Activated naive CD8-positive, alpha-beta T cell treated with anti-CD3 and anti-CD28 coated beads, Interleukin-2, amount 10 ng/mL, durations not matched to agents 7 days and 5 days (primary cell): Measurements from ENCODE around the gene ITPR2. TPM values are rescaled to one million over a fixed set of nuclear protein-coding genes. Genes with fewer than 3 reads are reported as not detected.

Experiments
- ATAC-seq: fragments of 150-1000 bp; cut with Tn5 transposase; one replicate; pipeline ENCODE4 v1.10.0; 2021; ENCODE audit warnings: low read depth, moderate library complexity
- POLR2A ChIA-PET: fragments of 350-600 bp; sonication (Branson Sonifier 250); formaldehyde crosslinking; loops from one replicate; lab custom pipeline; 2021; ENCODE audit warnings: antibody characterized with exemption; lab: Charles Lee
- DNase-seq: peaks from one replicate; pipeline ENCODE4 v3.0.0; 2021
- H3K27ac Mint-ChIP-seq: one replicate; pipeline ENCODE4 v1.8.0; 2022; ENCODE audit warnings: mild to moderate bottlenecking, mixed read lengths
- H3K27me3 Mint-ChIP-seq: one replicate; pipeline ENCODE4 v1.8.0; 2022; ENCODE audit warnings: mild to moderate bottlenecking, moderate library complexity, mixed read lengths
- H3K36me3 Mint-ChIP-seq: one replicate; pipeline ENCODE4 v1.8.0; 2021; ENCODE audit warnings: mild to moderate bottlenecking, mixed read lengths
- H3K4me1 Mint-ChIP-seq: one replicate; pipeline ENCODE4 v1.8.0; 2021; ENCODE audit warnings: mixed read lengths
- H3K4me3 Mint-ChIP-seq: one replicate; pipeline ENCODE4 v1.8.0; 2022; ENCODE audit warnings: mild to moderate bottlenecking, moderate library complexity, mixed read lengths
- H3K9me3 Mint-ChIP-seq: one replicate; pipeline ENCODE4 v1.8.0; 2021; ENCODE audit warnings: mixed read lengths
- total RNA-seq, 2 experiments: library from RNA; stranded (reverse); gene quantifications; one replicate each; pipeline ENCODE4 v1.2.3, GENCODE V29; 2021

ITPR2 gene
- total RNA-seq, 2 experiments from 2014 or later: 43.3 to 43.5 TPM

DNA sequence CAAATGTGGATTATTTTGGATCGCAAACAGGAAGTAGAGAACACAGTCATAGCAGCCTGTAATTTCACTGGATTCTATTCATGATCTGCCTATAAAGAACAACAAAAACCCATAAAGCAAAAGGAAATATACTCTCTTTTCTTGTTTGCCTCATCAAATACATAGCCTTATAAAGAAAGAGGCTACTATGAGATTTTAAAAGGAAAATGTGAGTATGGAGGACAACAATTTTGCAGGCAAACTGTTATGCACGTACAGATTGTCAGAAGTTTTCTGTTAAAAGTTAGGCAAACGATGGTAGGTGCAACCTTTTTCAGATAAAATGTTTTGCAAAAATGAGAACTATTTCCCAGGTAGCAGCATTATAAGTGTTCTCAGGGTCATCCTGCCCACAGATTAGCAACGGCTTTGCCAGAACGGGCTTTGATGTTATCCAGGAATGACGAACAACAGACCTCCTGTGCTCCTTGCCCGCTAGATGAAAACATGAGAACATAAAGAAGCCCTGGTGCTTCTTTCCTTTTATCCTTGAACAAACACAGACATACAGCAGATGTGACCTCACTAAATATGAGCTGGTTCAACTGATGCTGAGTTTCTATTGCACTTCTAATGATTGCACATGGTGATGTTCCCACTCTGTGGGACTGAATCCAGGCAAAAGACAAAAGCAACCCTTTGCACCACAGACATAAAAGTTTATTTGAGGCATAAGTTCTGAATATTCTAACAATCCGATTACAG, 88.1 kb downstream of the ITPR2 start:
- peaks cover 22% of the 10 kb centered on the region for H3K36me3 Mint-ChIP-seq
- POLR2A ChIA-PET: no interaction called here
- peaks cover 35% of the 10 kb centered on the region for H3K4me1 Mint-ChIP-seq
- H3K9me3 Mint-ChIP-seq: peaks cover 1% of the 10 kb centered on the region
- no peak overlapping the region for H3K27ac Mint-ChIP-seq
- DNase-seq (no peak), ATAC-seq (no peak)
- no peaks in the 10 kb centered on the region for H3K27me3 Mint-ChIP-seq
- H3K4me3 Mint-ChIP-seq: no peak overlapping the region

DNA sequence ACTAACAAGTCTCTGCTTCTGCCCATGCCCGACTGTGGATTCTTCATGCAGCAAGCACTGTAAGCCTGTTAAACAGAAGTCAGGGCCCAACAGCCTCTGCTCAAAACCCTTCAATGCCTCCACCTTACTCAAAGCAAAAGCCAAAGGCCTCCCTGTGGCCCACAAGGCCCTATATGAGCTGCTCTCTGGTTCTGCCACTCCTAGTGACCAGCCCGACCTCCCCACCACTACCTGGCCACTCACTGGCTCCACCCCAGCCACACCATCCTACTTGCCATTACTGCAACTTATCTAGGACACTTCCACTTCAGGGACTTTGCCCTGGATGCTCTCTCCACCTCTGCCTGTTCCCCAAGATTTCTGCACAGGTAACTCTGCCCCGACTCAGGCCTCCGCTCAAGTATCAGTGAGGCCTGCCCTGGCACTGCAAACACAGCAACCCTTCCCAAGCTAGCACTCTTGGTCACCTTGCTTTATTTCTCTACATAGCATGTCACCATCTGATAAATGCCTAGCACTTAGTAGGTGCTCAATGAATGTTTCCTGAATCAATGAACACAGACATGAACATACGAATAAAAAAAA, 88.9 kb downstream of the ITPR2 start:
- Mint-ChIP-seq H3K4me3 (no peak overlapping the region), H3K4me1 (peaks cover 29% of the 10 kb centered on the region), H3K9me3 (peaks cover 4% of the 10 kb centered on the region), H3K27me3 (no peaks in the 10 kb centered on the region), H3K27ac (no peak overlapping the region), H3K36me3 (peaks cover 27% of the 10 kb centered on the region)
- POLR2A ChIA-PET: no interaction called here
- no peak for DNase-seq
- ATAC-seq: no peak

DNA sequence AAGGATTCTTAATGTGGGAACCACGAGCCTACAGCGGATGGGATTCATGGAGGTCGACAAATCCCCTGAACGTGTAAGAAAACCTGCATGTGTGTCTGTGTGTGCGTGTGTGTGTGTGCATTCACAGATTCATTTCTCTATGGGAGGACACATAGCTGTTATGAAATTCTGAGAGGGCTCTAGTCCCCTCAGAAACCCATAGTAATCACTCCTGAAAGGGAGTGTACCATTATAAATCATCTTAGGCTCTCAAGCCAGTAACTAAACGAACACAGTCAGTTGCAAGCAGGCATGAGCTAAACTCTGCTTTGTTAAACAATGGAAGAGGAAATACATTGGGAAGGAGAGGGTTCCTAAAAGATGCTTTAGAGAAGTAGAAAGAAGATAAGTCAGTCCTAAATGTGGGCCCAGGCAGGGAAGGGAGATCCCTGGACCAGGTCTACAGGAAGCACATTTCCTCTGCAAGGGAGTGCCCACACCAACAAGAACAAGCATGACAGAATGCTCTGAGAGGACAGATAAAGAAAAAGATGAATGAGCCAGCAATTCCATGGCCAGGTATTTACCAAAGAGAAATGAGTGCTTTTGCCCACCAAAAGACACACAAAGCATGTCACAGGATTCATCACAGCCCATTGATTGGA, 91.3 kb downstream of the ITPR2 start:
- ATAC-seq (no peak), DNase-seq (no peak)
- Mint-ChIP-seq H3K4me1 (peaks cover 13% of the 10 kb centered on the region), H3K9me3 (peaks cover 7% of the 10 kb centered on the region), H3K36me3 (peaks cover 28% of the 10 kb centered on the region), H3K27me3 (no peaks in the 10 kb centered on the region), H3K27ac (no peak overlapping the region), H3K4me3 (no peak overlapping the region)
- POLR2A ChIA-PET: no interaction called here

DNA sequence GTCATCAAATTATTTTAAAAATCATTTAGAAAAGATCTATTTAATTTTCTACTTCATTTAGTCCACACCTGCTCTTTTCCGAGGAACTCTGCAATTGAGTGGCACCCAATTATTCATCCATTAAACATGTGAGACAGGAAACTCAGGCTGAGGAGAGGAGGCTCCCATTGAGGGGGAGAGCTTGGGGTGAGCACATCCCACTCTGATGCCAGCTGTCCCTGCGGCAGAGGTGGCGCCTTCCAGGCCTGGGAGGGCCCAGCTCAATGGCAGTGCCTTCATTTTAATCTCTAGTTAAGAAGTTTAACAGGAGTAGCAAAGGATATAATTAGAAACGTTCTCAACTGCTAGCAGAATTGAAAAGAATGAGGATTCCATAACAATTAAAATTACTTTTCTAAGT, 92.0 kb downstream of the ITPR2 start:
- no peak overlapping the region for H3K27ac Mint-ChIP-seq
- H3K27me3 Mint-ChIP-seq: no peaks in the 10 kb centered on the region
- POLR2A ChIA-PET: no interaction called here
- peaks cover 30% of the 10 kb centered on the region for H3K36me3 Mint-ChIP-seq
- peaks cover 7% of the 10 kb centered on the region for H3K9me3 Mint-ChIP-seq
- DNase-seq (no peak), ATAC-seq (no peak)
- no peak overlapping the region for H3K4me3 Mint-ChIP-seq
- peaks cover 7% of the 10 kb centered on the region for H3K4me1 Mint-ChIP-seq

DNA sequence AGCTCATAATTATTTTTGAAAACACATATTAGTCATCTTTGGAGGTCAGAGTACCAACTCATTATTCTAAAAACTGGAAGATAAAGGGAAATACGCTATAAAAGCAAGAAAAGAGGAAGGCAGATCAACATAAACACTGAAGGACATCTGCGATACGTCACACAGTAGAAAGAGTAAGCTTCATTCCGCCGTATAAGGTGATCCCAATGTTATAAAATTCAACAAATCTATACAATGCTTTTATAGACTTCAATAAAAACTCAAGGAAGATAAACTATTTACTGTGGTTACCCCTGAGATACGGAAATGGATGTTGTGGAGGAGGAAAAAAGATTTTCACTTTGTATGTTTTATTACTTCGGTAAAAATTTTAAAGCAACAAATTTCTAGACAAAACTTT, 92.6 kb downstream of the ITPR2 start:
- peaks cover 30% of the 10 kb centered on the region for H3K36me3 Mint-ChIP-seq

DNA sequence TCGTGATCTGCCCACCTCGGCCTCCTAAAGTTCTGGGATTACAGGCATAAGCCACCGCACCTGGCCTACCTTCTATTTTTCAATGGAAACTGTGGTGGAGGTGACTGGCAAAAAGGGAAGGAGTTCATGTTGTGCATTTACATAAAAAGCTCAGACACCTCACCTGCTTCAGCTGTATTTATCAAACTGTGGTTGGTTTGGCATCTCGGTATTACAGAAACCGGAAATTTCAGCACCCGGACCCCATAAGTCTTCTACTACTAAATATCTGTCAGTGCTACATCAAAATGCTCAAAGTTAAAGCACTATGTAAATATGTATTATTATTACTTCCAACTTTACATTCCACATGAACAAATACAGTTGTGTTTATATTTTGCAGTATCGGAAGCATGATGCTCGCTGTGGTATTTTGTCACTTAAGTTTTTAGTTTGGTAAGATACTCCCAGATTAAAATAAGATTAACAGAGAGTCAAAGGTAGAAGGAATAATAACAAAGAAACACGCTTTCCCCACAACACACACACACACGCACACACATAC, 95.4 kb downstream of the ITPR2 start:
- peaks cover 23% of the 10 kb centered on the region for H3K4me1 Mint-ChIP-seq
- DNase-seq (no peak), ATAC-seq (no peak)
- POLR2A ChIA-PET: no interaction called here
- H3K27ac Mint-ChIP-seq: no peak overlapping the region
- H3K36me3 Mint-ChIP-seq: peaks cover 28% of the 10 kb centered on the region
- no peak overlapping the region for H3K4me3 Mint-ChIP-seq
- no peaks in the 10 kb centered on the region for H3K27me3 Mint-ChIP-seq
- peaks cover 7% of the 10 kb centered on the region for H3K9me3 Mint-ChIP-seq

More for the DNA sequence above, 92.6 kb downstream of the ITPR2 start:
- POLR2A ChIA-PET: no interaction called here
- DNase-seq: no peak
- H3K9me3 Mint-ChIP-seq: peaks cover 7% of the 10 kb centered on the region
- H3K27ac Mint-ChIP-seq: no peak overlapping the region
- H3K4me1 Mint-ChIP-seq: peaks cover 11% of the 10 kb centered on the region
- no peak overlapping the region for H3K4me3 Mint-ChIP-seq
- no peaks in the 10 kb centered on the region for H3K27me3 Mint-ChIP-seq
- ATAC-seq: no peak

DNA sequence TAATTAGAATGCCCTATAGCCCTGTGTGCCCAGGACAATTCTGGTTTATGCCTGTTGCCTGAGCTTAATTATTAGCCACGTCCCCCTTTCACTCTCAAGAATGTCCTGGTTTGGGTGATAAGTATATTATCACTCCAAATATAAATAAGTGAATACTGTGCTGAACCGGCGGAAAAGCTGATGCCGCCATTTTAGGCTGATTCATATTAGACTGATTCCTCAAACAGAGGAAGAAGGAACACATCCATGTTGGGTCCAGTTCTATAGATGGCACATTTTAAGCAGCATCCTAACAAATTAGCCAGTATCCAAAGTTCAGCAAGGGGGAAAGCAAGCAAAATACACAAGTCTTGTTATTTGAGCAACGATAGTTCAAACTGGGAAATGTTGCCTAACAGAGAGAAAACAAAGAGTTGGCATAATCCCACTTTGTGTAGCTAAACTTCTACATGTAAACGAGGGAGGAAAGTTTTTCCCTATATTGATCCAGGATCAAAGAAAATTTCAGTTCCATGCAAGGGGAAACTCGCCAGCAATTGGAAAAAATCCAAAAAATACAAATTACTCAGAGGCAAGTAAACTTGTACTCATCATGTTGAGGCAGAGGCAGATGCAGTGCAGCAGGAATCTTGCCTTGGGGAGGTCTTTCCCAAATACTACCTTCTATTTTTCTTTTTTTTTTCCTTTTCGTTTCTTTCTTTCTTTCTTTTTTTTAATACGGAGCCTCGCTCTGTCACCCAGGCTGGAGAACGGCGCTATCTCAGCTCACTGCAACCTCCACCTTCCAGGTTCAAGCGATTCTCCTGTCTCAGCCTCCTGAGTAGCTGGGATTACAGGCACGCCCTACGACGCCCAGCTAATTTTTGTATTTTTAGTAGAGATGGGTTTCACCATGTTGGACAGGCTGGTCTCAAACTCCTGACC, 96.2 kb downstream of the ITPR2 start:
- no peak overlapping the region for H3K27ac Mint-ChIP-seq
- no peaks in the 10 kb centered on the region for H3K27me3 Mint-ChIP-seq
- no peak for ATAC-seq
- peaks cover 7% of the 10 kb centered on the region for H3K9me3 Mint-ChIP-seq
- DNase-seq: no peak
- H3K4me3 Mint-ChIP-seq: no peak overlapping the region
- POLR2A ChIA-PET: no interaction called here
- H3K36me3 Mint-ChIP-seq: peaks cover 24% of the 10 kb centered on the region
- H3K4me1 Mint-ChIP-seq: peaks cover 23% of the 10 kb centered on the region

DNA sequence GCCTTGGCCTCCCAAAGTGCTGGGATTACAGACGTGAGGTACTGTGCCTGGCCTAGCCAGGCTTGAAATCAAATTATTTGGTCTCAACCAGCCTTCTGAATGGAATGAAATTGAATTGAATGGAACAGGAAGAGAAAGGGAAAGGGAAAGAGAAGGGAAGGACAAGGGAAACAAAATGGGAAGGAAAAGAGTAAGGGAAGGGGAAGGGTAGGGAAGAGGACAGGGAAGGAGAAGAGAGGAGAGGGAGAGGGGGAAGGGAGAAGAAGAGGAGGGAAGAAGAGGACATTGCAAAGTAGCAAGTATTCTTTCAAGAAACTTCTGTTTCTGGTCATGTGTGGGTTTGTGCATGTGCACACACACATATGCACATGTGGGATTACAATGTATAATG, 97.8 kb downstream of the ITPR2 start:
- Mint-ChIP-seq H3K4me1 (peaks cover 23% of the 10 kb centered on the region), H3K27me3 (no peaks in the 10 kb centered on the region), H3K27ac (no peak overlapping the region), H3K4me3 (no peak overlapping the region), H3K36me3 (peaks cover 21% of the 10 kb centered on the region), H3K9me3 (peaks cover 6% of the 10 kb centered on the region)
- POLR2A ChIA-PET: no interaction called here
- ATAC-seq (no peak), DNase-seq (no peak)

DNA sequence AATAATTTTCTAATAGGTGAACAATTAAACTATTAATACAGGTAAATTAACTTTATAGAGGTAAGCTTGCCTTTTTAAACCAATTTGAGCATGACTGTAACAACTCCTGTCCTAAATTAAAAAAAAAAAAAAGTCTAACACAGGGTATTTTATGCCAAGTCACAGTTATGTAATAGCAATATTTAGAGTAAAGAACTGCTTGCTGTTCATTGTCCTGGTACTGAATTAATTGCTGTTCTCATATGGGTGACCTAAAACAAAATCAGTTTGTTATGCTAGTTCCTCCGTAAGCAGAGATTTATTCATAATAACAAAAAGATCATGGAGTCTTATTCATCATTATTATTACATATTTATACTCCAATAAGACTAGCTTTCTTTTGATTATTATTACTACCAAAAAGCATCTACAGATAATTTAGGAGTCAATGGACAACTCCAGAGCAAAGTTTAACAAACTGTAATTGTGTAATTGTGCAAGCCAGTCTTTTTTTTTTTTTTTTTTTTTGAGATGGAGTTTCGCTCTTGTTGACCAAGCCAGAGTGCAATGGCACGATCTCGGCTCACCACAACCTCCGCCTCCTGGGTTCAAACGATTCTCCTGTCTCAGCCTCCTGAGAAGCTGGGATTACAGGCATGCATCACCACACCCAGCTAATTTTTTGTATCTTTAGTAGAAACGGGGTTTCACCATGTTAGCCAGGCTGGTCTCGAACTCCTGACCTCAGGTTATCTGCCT, 98.3 kb downstream of the ITPR2 start:
- POLR2A ChIA-PET: interaction anchor here (1.0 kb wide), 1 partner anchor 98 kb away, joined by 3 read pairs; no protein-coding TSS in a partner anchor

DNA sequence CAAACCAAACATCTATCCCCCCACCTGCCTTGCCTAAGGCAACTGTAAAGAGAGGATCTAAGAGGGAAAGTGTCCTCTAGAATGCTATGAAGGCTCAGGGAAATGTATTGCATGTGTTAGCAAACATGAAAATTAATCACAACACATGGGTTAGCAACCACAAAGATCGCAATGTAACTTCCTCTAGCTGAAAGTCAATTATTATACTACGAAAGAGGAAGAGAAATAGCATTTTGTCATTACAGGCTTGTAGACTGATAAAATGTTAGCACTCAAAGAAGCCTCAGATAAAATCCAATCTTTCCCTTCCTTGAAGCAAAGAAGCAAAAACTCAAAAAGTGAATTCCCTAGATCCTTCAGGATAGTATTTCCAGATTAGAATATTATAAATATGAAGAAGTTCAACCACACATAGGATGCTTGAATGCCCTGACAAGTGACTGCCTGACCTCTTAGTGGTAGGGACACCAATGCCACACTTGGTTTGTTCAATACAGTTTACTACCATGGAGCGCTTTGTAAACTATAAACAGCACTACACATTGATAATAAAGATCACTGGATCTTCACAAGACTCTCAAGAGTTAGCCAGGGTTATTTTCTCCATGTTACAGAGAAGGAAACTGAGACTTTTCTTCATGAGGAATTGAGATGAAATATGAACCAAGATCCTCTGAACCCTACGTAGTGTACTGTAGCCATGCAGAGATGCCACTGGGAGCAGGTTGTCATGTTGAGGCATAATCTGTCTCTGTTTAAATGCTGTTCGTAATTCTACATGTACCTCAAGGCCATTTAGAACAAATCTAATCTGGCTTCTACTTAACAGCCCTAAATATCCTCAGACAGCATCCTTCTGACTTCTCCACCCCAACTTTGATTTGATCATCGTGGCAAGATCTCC, 100.7 kb downstream of the ITPR2 start:
- Mint-ChIP-seq H3K4me1 (peaks cover 26% of the 10 kb centered on the region), H3K27ac (no peak overlapping the region), H3K4me3 (peak overlapping the region; percentile 0), H3K36me3 (peaks cover 8% of the 10 kb centered on the region), H3K9me3 (no peaks in the 10 kb centered on the region), H3K27me3 (no peaks in the 10 kb centered on the region)
- ATAC-seq (peak; percentile 30), DNase-seq (no peak)
- POLR2A ChIA-PET: no interaction called here

More for the DNA sequence above, 98.3 kb downstream of the ITPR2 start:
- Mint-ChIP-seq H3K27ac (no peak overlapping the region), H3K27me3 (no peaks in the 10 kb centered on the region), H3K9me3 (peaks cover 6% of the 10 kb centered on the region), H3K4me3 (no peak overlapping the region), H3K4me1 (peaks cover 23% of the 10 kb centered on the region), H3K36me3 (peaks cover 16% of the 10 kb centered on the region)
- DNase-seq (no peak), ATAC-seq (no peak)

DNA sequence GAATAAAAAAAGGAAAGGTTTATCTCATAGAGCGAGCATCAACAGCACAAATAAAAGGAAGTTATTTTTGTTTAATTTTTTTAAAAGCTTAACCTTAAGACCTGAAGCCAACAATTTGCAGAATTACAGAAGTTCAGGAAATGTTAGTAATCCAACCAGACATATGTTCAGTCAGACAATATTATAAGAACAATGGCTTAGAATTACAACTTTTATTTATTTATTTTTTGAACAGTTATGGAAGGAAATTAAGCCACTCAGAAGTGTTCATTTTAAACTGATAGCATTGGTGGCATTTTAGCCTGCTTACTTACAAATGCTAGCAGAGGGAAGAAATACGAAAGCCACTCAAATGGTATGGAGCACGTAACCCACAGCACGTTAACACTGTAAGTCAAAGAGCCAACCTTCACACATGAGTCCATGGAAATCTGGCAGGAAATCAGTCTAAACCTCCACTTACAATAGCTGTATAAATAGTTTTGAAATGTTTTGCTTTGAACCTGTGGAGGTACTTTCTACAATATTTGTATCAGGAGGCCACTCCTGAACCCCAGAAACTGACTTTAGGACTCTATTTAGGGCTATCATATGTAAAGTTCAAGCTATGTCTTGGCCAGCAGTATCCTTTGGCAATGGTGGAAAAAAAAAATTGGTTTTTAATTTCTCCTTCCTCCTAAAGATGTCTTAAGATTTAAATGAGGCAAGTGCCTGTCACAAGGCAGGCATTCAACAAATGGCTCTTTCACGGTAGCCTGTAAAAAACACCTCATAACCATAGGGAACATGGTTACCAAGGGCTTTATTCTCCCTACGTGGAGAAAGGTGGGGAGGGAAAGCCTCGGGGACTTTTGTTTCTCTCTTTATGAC, 102.3 kb downstream of the ITPR2 start:
- Mint-ChIP-seq H3K4me1 (peaks cover 22% of the 10 kb centered on the region), H3K9me3 (no peaks in the 10 kb centered on the region), H3K36me3 (peaks cover 6% of the 10 kb centered on the region), H3K27ac (no peak overlapping the region), H3K4me3 (no peak overlapping the region), H3K27me3 (no peaks in the 10 kb centered on the region)
- ATAC-seq: no peak
- DNase-seq: no peak
- POLR2A ChIA-PET: interaction anchor here (1.4 kb wide), 1 partner anchor 16 kb away, joined by 3 read pairs; no protein-coding TSS in a partner anchor
